Measurements from ENCODE around the gene ATP1A4.
"Not testable (repeated sequence)": the region's sequence is repeated elsewhere in the genome, so short reads cannot be mapped to it uniquely, and the experiment has no call there.

ATP1A4 gene

GRCh38 chr1:160151303-160151702 is at the start of gene ATP1A4:
ATP1A4 (plus strand) TSS chr1:160151603; CDS start chr1:160152041, 438 bp downstream.
- no peak for DNase-seq

DNA sequence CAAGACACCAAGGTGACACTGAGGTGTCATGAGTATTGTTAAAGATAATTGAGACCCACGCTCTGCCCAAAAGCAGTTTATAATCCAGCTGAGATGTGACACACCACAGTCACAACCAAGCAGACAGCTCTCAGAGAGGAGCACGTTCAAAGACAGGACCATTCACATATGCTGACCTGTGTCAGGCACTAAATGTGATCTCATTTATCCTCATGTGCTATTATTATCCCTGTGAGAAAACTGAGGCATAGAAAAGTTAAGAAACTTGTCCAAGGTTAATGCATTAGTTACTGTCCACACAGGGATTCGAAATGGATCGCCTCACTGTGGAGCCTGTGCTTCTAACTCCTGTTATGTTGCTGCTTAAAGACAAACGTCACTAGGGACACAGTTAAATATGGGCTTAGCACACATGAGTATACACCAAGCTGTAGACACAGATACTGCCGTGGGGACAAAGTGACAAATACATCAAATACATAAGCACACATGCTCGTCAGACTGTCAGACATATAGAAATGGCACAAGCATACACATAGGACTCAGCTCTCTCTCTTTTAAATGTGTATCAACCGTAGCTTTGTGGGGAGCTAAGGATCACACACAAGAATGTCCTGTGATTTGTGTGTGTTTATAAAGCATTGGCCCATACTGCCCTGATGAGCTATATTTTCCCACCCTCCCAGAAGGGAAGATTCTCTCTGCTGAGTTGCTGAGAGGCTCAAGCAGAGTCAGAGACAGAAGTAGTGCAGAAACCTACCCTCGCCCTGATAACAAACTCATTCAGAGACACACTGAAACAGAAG is 49.5 kb upstream of the ATP1A4 start:
- no peak for DNase-seq

DNA sequence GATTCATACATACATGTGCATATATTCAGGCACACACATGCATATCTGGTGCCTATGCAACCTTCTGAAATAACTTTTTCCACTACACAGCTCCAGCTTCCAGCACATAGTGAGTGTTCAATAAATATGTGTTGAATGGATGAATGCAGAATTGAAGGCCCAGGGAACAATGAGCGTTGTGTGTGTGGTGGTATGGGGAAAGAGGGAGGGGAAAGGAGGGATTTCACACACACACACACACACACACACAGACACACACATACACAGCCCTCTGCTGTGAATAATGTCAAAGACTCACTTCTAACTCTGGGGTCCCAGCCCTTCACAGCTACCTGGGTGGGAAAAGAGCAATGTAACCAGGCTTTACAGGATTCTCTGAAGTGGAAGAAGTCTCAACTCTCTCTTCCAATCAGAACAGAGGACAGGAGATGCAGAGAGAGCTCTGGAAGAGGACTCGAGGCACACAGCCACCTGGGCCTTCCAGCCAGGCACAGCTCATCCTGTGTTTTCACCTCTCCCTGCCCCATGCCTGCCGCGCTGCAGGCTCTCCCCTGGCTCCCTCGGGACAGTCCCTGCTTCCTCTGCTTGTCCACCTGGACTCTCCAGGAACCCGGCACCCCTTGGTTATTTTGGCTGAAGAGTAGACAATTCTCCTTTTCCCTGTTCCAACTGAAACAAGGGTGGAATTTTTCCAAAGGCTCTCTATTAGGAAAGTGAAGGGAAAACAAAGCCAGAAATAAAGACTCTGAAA is 47.6 kb upstream of the ATP1A4 start:
- DNase-seq: no peak

- no peak for DNase-seq
Measured at GRCh38 chr1:160104486-160104885, 46.9 kb upstream of the ATP1A4 start.

DNA sequence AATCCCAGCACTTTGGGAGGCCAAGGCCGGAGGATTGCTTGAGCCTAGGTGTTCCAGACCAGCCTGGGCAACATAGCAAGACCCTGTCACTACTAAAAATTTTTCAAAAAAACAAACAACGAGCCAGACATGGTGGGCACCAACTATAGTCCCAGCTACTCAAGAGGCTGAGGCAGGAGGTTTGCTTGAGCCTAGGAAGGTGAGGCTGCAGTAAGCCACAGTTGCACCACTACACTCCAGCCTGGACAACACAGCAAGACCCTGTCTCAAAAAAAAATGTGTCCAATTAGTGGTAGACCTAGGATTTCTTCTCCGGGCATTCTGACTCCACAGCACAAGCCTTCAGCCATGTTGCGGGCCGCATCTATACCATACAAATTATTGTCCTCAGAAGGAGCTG is 46.2 kb upstream of the ATP1A4 start:
- no peak for DNase-seq

- DNase-seq: no peak
Measured at GRCh38 chr1:160107512-160107911, 43.9 kb upstream of the ATP1A4 start.

- no peak for DNase-seq
Measured at GRCh38 chr1:160108888-160109662, 42.3 kb upstream of the ATP1A4 start.

DNA sequence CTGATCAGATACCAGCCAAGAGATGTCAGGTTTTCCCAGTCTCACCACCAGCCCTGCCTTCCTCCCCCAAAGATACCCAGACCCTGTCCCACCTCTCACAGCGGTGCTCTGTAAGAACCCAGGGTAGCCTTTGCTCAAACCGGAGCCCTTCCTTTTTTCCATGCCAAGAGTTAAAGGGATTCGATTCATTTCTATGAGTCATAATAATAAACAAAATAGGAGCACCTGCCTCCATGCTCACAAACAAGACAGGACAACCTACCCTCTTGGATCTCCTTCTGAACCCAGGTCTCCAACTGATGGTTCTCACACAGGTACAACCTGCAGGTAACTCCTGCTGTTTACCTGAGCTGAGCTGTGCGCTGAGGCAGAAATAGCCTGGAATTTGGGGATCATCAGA is 41.7 kb upstream of the ATP1A4 start:
- DNase-seq: no peak

GRCh38 chr1:160111462-160111861 is 39.9 kb upstream of the ATP1A4 start:
- not testable (repeated sequence) for DNase-seq

- DNase-seq: no peak
Measured at GRCh38 chr1:160112357-160112756, 39.0 kb upstream of the ATP1A4 start.

GRCh38 chr1:160113407-160113806 is 38.0 kb upstream of the ATP1A4 start:
- no peak for DNase-seq

DNA sequence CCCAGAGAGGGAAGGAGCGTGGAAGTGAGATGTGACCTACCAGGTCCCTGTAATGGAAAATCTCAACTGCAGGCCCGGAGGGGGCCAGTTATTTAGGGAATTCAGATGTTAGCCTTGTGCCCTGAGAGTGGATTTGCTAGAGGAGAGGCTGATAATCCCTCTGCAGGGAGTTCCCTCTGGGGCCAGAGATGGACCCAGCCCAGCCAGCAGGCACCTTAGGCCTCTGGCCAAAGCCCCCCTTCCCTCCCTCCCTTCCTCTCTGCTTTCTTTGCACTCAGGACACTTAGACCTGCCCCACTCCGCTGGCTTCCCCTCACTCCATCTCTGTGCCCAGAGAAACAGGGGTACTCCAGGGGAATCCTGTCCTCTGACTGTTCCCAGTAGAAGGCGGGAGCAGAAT is 37.3 kb upstream of the ATP1A4 start:
- no peak for DNase-seq

- DNase-seq: no peak
Measured at GRCh38 chr1:160115545-160116282, 35.7 kb upstream of the ATP1A4 start, which contains the start of gene ATP1A2. ATP1A2 (plus strand) TSS chr1:160115759; CDS start chr1:160115862, 103 bp downstream.

DNA sequence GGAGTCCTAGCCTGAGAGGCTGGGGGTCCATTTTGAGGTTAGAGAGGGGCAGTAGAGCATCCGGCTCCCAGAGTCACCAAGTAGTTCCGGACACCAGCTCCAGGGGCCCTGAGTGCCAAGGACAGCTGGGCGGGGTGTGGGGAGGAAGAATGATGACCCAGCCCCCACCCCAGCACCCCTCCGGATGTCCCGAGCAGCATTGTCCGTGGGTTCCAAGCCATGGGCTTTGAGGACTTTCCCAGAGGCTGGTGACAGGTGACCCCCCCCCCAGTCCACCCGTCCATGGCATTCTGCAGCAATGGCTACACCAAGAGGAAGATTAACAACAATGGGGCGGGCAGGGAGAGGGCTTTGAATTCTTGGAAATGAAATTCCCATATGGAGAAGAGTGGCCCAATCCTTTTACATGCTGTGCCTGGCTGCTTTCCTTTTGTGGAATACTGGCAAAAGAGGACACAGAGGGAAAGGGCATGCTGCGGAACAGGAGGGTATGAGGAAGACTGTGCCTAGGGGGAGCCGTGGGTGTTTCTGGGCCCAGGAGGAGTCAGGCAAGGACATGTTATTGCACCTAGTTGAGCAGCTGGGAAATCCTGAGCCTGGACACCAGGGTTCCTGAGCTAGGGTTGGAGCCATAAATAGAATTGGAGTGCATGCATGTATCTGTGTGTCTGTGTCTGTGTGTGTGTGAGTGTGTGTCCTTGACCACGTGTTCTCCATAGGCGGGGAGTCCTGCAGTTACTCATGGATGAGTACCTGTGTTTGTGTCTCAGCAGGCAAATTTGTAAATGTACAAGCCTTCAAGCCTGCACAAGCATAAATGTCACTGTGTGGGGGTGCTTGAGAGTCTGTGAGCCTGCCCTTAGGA is 34.9 kb upstream of the ATP1A4 start:
- DNase-seq: no peak

DNA sequence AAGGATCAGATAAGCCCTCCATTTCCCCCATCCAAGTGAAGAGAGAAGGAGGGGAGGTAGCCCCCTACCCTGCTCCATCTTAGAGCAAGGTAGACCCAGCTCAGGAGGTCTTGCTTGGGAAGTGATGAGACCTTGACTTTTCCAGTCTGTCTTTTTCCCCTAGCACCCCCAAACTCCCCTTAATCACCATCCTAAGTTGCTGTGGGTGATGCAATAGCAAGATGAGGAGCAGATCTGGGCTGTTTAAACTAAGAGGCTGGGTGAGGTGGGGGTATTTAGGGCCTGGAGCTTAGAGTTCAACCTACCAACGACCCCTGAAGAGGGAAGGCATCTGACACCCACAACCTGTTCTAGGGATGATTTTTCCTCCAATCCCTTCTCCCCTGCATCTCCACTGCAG is 34.1 kb upstream of the ATP1A4 start:
- no peak for DNase-seq

DNA sequence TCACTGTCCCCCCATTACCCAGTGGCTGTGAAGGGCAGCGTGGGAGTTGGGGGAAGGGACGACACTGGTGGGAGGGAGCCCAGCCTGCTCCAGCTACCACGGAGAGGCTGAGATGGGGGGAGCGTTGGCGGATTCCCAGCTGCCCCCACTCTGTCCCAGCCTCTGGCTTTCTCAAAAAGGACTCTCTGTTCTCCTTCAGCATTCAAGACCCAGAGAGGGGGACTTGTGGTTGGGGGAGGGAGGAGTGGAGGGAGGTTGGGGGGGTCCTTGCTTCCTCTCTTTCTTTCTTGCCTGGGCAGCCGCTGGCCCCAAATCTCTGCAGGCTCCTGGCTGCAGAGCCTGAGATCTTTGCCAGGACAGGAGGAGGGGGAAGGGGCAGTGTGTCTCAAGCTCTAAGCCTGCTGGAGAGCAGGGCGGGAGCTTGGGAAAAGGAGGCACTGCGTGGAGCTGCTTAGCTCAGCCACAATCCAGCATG is 33.7 kb upstream of the ATP1A4 start:
- no peak for DNase-seq

- no peak for DNase-seq
Measured at GRCh38 chr1:160118928-160119327, 32.5 kb upstream of the ATP1A4 start.

- DNase-seq: no peak
Measured at GRCh38 chr1:160120797-160121196, 30.6 kb upstream of the ATP1A4 start.

- no peak for DNase-seq
Measured at GRCh38 chr1:160121388-160121787, 30.0 kb upstream of the ATP1A4 start.

DNA sequence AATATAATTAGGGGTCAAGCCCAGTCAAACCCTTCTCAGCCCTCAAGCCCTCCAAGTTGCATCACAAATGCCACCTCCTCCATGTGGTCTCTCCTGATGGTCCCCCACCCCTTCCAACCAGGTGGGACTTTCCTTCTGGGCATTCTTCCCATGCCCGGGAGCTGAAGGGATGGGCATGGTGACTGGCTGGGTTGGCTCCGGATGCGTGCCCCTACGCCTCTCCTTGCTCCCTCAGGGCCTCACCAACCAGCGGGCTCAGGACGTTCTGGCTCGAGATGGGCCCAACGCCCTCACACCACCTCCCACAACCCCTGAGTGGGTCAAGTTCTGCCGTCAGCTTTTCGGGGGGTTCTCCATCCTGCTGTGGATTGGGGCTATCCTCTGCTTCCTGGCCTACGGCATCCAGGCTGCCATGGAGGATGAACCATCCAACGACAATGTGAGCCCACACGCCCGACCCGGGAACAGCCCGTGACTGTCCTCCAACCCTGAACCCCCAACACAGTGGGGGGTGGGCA is 28.4 kb upstream of the ATP1A4 start:
- no peak for DNase-seq

GRCh38 chr1:160123726-160124125 is 27.7 kb upstream of the ATP1A4 start:
- no peak for DNase-seq
